Endothelial cell (in vitro differentiated cells): ENCODE data around the gene ALDH3B1. TPM values are rescaled to one million over a fixed set of nuclear protein-coding genes. Genes with fewer than 3 reads are reported as not detected.

Source experiments
- DNase-seq: peaks from one replicate; pipeline ENCODE4 v3.0.0; 2021; ENCODE audit warnings: low spot score
- H3K27ac Mint-ChIP-seq: one replicate; pipeline ENCODE4 v1.8.0; 2021; ENCODE audit warnings: mixed read lengths, inconsistent platforms; ENCODE audit not compliant: unreplicated experiment
- H3K27me3 Mint-ChIP-seq: one replicate; pipeline ENCODE4 v1.8.0; 2021; ENCODE audit warnings: mild to moderate bottlenecking, moderate library complexity, mixed read lengths, inconsistent platforms; ENCODE audit not compliant: unreplicated experiment
- H3K36me3 Mint-ChIP-seq: one replicate; pipeline ENCODE4 v1.8.0; 2021; ENCODE audit warnings: mild to moderate bottlenecking, low read depth, mixed read lengths, inconsistent platforms; ENCODE audit not compliant: unreplicated experiment
- H3K4me1 Mint-ChIP-seq: one replicate; pipeline ENCODE4 v1.8.0; 2021; ENCODE audit warnings: mild to moderate bottlenecking, mixed read lengths, inconsistent platforms; ENCODE audit not compliant: unreplicated experiment
- H3K4me3 Mint-ChIP-seq: one replicate; pipeline ENCODE4 v1.8.0; 2021; ENCODE audit warnings: mild to moderate bottlenecking, mixed read lengths, inconsistent platforms; ENCODE audit not compliant: unreplicated experiment
- H3K9me3 Mint-ChIP-seq: one replicate; pipeline ENCODE4 v1.8.0; 2021; ENCODE audit warnings: mixed read lengths, inconsistent platforms; ENCODE audit not compliant: unreplicated experiment
- total RNA-seq: library from RNA; stranded (reverse); fragmentation: NEBNext Ultra II Directional; extraction: Animal tissue kit (Norgen Biotek cat#: 25700); gene quantifications from one replicate; pipeline ENCODE4 v1.2.1, GENCODE V29; 2021; ENCODE audit not compliant: unreplicated experiment
- TF ChIP-seq, protein P1 (sequence below): fragments of 200-600 bp; sonication (generic); IDR thresholded peaks from one replicate; pipeline ENCODE4 v1.5.0; 2021; ENCODE audit warnings: antibody characterized with exemption; ENCODE audit not compliant: unreplicated experiment

Gene ALDH3B1
- total RNA-seq, 1 donor from 2014 or later, result not detected

DNA sequence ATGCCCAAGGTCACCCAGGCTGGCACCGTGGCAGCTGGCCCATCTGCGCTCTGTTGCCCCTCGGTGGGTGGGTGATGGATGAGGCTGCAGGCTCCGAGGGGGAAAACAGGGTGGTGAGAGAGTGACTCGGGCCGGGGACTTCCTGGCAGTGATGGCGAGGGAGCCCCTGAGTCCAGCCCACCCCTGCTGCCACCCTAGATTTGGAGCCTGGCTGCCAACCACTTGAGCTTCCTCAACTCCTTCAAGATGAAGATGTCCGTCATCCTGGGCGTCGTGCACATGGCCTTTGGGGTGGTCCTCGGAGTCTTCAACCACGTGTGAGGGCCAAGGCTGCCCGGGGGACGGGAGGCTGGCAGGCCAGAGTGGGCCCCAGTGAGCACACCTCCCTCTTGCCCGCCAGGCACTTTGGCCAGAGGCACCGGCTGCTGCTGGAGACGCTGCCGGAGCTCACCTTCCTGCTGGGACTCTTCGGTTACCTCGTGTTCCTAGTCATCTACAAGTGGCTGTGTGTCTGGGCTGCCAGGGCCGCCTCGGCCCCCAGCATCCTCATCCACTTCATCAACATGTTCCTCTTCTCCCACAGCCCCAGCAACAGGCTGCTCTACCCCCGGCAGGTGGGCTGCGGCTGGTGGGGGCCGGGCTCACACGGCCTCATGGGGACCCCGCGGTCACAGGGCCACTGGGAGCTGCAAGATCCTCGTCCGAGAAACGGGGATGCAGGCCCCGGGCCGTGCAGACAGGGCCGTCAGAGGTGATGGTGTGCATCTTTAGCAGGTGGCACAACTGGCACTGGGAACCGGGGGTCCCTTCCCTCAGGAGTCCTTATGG lies 38.8 kb downstream of the ALDH3B1 start:
- Mint-ChIP-seq H3K27me3 (peaks cover 27% of the 10 kb centered on the region), H3K4me1 (peaks cover 15% of the 10 kb centered on the region), H3K27ac (no peak overlapping the region), H3K9me3 (no peaks in the 10 kb centered on the region), H3K4me3 (no peak overlapping the region), H3K36me3 (peaks cover 27% of the 10 kb centered on the region)
- no peak for DNase-seq
- TF ChIP-seq, protein P1, sequence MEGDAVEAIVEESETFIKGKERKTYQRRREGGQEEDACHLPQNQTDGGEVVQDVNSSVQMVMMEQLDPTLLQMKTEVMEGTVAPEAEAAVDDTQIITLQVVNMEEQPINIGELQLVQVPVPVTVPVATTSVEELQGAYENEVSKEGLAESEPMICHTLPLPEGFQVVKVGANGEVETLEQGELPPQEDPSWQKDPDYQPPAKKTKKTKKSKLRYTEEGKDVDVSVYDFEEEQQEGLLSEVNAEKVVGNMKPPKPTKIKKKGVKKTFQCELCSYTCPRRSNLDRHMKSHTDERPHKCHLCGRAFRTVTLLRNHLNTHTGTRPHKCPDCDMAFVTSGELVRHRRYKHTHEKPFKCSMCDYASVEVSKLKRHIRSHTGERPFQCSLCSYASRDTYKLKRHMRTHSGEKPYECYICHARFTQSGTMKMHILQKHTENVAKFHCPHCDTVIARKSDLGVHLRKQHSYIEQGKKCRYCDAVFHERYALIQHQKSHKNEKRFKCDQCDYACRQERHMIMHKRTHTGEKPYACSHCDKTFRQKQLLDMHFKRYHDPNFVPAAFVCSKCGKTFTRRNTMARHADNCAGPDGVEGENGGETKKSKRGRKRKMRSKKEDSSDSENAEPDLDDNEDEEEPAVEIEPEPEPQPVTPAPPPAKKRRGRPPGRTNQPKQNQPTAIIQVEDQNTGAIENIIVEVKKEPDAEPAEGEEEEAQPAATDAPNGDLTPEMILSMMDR, result no peak

DNA sequence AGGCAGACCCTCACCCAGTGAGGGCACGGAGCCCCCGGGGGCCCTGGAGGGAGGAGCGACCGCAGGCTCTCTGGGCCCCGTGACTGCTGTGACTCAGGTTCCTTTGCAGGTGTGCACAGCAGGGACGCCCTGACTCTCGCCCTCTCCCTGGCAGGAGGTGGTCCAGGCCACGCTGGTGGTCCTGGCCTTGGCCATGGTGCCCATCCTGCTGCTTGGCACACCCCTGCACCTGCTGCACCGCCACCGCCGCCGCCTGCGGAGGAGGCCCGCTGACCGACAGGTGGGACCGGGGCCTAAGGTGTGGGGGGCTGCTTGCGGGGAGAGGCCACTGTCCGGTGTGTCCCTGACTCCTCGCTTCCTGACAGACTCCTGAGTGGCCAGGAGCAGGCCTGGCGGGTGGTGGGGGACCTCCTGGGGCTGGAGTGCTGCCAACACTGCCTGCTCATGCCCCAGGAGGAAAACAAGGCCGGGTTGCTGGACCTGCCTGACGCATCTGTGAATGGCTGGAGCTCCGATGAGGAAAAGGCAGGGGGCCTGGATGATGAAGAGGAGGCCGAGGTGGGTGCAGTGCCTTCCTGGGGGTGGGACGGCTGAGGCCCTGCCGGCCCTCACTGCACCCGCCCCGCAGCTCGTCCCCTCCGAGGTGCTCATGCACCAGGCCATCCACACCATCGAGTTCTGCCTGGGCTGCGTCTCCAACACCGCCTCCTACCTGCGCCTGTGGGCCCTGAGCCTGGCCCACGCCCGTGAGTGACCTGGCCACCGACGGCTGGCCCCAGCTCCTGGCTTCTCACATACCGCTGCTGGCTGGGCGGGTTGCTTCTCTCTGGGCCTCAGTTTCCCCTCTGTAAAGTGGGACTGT lies 39.6 kb downstream of the ALDH3B1 start:
- H3K36me3 Mint-ChIP-seq, result peaks cover 27% of the 10 kb centered on the region
- H3K27ac Mint-ChIP-seq, result no peak overlapping the region
- peaks cover 15% of the 10 kb centered on the region for H3K4me1 Mint-ChIP-seq
- H3K4me3 Mint-ChIP-seq, result no peak overlapping the region
- no peaks in the 10 kb centered on the region for H3K9me3 Mint-ChIP-seq
- peaks cover 29% of the 10 kb centered on the region for H3K27me3 Mint-ChIP-seq
- DNase-seq, result no peak
- TF ChIP-seq, protein P1, result no peak

DNA sequence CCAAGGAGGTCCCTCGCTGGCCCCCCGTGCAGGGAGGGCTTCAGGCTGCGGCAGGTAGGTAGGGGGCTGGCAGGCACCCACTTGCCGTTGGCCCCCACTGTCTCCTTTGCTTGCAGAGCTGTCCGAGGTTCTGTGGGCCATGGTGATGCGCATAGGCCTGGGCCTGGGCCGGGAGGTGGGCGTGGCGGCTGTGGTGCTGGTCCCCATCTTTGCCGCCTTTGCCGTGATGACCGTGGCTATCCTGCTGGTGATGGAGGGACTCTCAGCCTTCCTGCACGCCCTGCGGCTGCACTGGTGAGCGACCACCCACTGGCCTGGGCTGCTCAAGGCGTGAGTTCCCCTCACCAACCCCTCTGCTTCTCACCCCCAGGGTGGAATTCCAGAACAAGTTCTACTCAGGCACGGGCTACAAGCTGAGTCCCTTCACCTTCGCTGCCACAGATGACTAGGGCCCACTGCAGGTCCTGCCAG lies 40.3 kb downstream of the ALDH3B1 start:
- Mint-ChIP-seq H3K4me3 (no peak overlapping the region), H3K9me3 (no peaks in the 10 kb centered on the region), H3K27ac (peak overlapping the region; percentile 6), H3K27me3 (peaks cover 27% of the 10 kb centered on the region), H3K36me3 (peaks cover 27% of the 10 kb centered on the region), H3K4me1 (peaks cover 15% of the 10 kb centered on the region)
- no peak for DNase-seq
- TF ChIP-seq, protein P1, result no peak

DNA sequence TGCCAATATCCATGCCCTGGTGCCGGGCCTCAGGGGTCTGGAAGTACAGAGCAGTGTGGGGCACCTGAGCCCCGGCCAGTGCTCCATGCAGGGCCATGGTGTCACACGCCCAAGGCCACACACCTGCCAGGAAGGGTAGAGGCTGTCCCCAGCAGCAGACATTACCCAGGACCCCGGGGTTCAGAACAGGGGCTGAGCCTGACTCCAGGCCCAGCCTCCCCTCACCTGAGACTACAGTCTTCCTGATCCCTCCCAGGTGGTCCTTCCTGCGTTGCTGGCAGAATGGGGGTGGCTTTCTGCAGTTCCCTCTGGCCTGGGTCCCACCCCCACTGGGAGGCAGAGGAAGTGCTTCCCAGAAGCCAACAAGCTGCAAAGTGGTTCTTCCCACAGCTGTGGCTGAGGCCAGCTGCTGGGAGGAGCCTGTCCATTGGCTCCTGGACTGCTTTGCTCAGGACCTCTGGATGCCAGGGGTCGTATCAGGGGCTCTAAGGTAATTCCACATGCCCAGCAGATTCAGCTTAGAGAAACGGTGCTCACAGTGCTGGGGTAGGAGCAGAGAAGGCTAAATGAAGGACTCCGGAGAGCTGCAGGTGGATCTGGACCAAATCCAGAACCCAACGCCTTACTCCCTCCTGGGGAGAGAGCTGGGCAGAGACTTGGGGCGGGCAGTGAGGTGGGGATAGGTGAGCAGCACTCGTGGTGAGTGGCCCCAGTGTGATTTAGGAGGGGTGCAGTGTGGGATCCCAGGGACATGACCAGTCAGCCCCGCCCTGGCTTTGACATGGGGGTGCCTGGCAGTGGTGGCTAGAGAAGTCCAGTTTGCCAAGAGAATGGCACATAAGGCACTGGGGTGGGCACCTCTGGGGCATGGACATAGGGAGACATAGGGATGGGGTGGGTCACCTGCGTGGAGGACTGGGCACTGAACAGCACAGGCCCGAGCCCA lies 41.3 kb downstream of the ALDH3B1 start:
- Mint-ChIP-seq H3K36me3 (peaks cover 32% of the 10 kb centered on the region), H3K4me3 (peak overlapping the region; percentile 71), H3K4me1 (peaks cover 18% of the 10 kb centered on the region), H3K9me3 (no peaks in the 10 kb centered on the region), H3K27me3 (peaks cover 27% of the 10 kb centered on the region), H3K27ac (peak overlapping the region; percentile 78)
- DNase-seq, result peak; percentile 36
- TF ChIP-seq, protein P1, result no peak
